ENCODE results near the gene DPM1.

The DPM1 gene

DNA sequence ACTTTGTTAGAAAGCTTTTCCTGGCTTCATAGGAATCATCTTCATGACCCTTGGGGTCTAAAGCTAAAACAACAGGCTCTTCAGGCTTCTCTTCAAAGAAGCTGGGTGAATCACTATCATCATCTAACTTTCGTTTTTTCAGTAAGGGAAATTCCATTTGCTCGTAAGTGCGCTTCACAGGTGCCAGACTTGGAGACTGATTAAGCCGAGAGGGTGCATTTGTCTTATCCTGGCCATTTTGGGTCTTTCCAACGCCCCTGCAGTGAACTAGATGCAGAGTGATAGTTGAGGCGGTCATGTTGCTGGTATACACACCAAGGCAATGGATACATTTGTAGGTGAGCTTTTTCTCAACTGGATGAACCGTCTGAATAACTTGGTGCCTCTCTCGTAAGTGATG, 65.9 kb downstream of the DPM1 start:
- no peak for DNase-seq

DNA sequence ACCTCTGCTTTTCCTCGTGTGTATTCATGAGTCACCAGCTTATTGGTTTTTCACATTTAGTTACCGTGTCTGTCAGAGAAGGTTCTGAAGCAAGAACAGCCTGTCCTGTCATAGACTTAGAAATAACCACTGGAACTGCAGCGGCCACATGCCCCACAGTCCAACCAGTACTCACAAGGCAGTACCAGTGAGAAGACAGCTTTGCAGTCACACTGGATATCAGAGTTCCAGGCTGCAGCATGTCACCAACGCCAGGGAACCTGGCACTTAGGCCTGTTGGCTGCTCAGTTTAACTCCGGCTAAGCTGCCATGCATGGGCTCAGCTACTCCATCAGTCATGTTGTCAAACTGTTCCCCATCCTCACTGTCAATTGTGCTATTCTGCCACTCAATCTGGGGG, 67.2 kb downstream of the DPM1 start:
- no peak for DNase-seq

DNA sequence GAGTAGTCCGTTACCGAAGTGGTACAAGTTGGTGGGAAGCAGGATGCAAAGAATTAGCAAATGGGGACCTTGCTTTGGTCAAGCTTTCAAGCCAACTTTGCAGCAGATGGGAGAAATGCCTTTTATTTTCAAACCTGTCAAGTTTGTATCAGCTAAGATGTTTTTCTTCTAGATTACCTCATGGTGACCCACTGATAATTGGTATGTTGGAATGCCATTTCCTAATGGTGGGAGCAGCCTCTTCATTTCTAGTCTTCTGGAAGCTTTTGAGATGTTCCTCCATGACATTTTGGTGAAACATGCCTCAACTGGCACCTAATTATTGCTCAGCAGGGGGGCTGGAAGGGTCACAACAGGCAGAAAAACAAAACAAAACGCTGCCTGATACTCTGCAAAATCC, 70.8 kb downstream of the DPM1 start:
- DNase-seq = no peak

DNA sequence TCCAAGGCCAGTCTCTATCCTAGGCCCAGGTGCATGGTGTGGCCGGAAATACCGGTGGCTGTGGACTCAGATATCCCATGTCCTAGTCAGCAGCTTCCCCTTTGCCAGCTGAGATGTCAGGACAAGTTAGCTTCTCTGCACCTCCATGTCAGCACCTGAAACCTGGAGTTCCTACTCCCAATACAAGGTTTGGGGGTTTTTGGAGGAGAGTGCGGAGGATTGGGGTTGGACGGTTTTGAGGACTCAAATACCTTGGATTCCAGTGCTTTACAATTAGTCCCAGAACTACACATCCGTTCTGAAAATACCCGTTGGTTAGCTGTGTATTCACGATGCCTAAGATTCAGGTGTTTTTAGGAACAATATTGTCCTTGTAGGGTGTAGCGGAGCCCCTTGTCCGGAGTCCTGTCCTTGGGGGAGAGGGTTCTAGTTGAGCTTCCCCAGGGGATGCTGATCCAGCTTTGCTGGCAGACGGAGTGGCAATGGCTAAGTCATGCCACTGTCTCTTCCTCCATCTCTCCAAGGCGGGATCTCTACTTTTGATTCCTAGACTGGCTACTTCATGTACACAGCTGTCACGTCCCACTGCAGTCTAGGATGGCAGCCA, 72.0 kb downstream of the DPM1 start:
- DNase-seq = no peak

DNA sequence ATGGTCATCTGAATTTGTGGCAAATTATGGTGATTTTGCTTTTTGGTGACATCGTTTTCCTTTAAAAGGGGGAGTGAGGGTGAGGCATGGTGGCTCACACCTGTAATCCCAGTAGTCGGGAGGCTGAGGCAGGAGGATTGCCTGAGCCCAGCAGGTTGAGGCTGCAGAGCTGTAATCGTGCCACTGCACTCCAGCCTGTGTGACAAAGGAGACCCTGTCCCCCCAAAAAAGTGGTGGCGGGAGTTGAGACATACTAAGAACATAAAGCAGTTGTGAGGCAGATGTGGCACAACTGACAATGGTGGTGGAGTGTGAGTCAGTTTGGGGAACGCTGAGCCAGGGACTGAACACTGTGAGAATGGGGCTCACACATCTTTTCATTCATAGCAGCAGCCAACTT, 72.6 kb downstream of the DPM1 start:
- no peak for DNase-seq

DNA sequence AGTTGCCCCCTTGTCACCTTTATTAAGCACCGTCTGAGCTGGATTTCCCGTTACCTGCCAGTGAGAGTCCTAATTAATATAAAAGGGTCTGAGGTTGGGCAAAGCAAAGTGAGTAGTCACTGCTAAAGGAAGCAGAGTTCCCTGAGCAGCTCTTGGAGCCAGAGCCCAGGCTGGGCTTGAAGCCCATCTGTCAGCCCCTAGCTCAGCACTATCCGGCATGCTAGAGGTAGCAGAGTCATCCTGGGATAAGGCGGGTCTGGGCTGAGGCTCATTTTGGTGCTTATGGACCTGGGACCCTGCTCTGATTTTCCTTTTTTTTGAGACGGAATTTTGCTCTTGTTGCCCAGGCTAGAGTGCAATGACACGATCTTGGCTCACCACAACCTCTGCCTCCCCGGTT, 73.3 kb downstream of the DPM1 start:
- no peak for DNase-seq

Measured in T-helper 9 cell (primary cell).